Ishikawa (cell line): ENCODE results near the gene MINPP1.

ENCODE experiments used
- CEBPB ChIP-seq: IDR thresholded peaks from 2 replicates; pipeline ENCODE4 v1.6.1; 2012
- CREB1 ChIP-seq: IDR thresholded peaks from 2 replicates; pipeline ENCODE4 v1.6.1; 2012; ENCODE audit warnings: low read depth
- EGR1 ChIP-seq: IDR thresholded peaks from 2 replicates; pipeline ENCODE4 v1.6.1; 2012
- EP300 ChIP-seq: IDR thresholded peaks from 2 replicates; pipeline ENCODE4 v1.6.1; 2012; ENCODE audit warnings: borderline replicate concordance
- FOXM1 ChIP-seq: IDR thresholded peaks from 2 replicates; pipeline ENCODE4 v1.6.1; 2012; ENCODE audit warnings: low read depth, borderline replicate concordance
- NFIC ChIP-seq: IDR thresholded peaks from 2 replicates; pipeline ENCODE4 v1.6.1; 2012
- RAD21 ChIP-seq: IDR thresholded peaks from 2 replicates; pipeline ENCODE4 v1.6.1; 2012; ENCODE audit warnings: low read depth
- TAF1 ChIP-seq: IDR thresholded peaks from 2 replicates; pipeline ENCODE4 v1.6.1; 2012; ENCODE audit warnings: low read depth, mild to moderate bottlenecking
- TCF12 ChIP-seq: IDR thresholded peaks from 2 replicates; pipeline ENCODE4 v1.6.1; 2012; ENCODE audit warnings: low read depth
- TEAD4 ChIP-seq: IDR thresholded peaks from 2 replicates; pipeline ENCODE4 v1.6.1; 2012
- YY1 ChIP-seq: IDR thresholded peaks from 2 replicates; pipeline ENCODE4 v1.6.1; 2012; ENCODE audit warnings: low read depth
- ZBTB7A ChIP-seq: IDR thresholded peaks from 2 replicates; pipeline ENCODE4 v1.6.1; 2012; ENCODE audit warnings: low read depth
- TF ChIP-seq, protein P1 (sequence below): IDR thresholded peaks from 2 replicates; pipeline ENCODE4 v1.6.1; 2012
- TF ChIP-seq, protein P2 (sequence below): IDR thresholded peaks from 2 replicates; pipeline ENCODE4 v1.6.1; 2012
- TF ChIP-seq, protein P3 (sequence below): IDR thresholded peaks from 2 replicates; pipeline ENCODE4 v1.6.1; 2012; ENCODE audit warnings: low read depth, mild to moderate bottlenecking

MINPP1 gene

DNA sequence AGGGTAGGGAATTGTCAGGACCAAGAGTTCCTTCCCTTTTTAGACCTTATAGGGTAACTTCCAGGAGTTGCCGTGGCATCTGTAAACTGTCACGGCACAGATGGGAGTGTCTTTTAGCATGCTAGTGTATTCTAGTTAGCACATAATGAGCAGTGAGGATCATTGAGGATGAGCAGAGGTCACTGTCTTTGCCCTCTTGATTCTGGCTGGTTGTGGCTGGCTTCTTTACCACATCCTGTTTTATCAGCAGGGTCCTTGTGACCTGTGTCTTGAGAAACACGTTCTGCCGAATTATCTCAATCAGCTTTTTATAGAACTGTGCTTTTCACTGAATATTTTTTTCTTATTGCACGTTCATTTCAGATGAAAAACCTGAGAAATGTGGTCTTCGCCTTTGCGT lies 41.5 kb downstream of the MINPP1 start:
- no peak for TF ChIP-seq EP300
- TF ChIP-seq CEBPB: no peak

DNA sequence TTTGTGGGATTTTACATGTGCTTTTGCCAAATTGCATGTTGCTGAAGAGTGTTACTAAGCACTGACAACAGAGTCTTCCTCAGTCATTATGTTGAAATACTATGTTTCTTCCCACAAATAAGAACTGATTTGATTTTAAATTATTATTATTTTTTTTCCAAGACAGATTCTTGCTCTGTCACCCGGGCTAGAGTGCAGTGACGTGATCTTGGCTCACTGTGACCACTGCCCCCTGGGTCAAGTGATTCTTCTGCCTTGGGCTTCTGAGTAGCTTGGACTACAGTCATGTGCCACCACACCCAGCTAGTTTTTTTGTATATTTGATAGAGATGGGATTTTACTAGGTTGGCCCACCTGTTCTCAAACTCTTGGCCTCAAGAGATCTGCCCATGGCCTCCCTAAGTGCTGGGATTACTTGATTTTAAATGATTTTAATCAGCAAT lies 42.3 kb downstream of the MINPP1 start:
- no peak for TF ChIP-seq TCF12

DNA sequence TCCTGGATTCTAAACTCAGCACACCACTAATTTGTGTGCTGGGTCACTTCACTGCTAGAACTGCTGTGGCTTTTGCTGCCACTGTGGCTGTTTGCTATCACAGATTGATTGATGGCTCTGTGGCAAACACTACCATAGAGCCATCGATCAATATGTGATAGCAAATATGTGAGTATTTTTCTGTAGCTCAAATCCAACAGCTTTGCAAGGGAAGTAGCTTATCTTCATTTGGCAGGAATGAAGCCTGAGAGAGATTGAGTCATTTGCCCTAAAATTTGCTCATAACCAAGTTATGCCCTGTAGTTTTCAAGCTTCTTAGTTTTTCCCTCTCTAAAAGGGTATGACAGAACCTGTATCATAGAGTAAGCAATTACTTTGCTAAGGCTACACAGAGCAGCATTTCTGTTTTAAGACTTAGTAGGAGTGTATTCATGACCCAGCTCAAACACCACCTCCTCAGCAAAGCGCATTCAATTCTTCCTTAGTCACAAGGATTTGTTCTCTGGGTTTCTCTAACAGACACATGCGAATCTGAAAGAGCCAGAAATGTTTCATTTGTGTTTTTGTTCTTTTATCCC lies 43.1 kb downstream of the MINPP1 start:
- TF ChIP-seq RAD21 (no peak), CREB1 (no peak), EP300 (no peak), CEBPB (no peak), TEAD4 (no peak), TCF12 (no peak), NFIC (no peak), TAF1 (no peak), FOXM1 (no peak), ZBTB7A (no peak), EGR1 (no peak), YY1 (no peak)
- TF ChIP-seq, protein P1, sequence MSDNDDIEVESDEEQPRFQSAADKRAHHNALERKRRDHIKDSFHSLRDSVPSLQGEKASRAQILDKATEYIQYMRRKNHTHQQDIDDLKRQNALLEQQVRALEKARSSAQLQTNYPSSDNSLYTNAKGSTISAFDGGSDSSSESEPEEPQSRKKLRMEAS: no peak
- TF ChIP-seq, protein P2, sequence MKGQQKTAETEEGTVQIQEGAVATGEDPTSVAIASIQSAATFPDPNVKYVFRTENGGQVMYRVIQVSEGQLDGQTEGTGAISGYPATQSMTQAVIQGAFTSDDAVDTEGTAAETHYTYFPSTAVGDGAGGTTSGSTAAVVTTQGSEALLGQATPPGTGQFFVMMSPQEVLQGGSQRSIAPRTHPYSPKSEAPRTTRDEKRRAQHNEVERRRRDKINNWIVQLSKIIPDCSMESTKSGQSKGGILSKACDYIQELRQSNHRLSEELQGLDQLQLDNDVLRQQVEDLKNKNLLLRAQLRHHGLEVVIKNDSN: no peak
- TF ChIP-seq, protein P3, sequence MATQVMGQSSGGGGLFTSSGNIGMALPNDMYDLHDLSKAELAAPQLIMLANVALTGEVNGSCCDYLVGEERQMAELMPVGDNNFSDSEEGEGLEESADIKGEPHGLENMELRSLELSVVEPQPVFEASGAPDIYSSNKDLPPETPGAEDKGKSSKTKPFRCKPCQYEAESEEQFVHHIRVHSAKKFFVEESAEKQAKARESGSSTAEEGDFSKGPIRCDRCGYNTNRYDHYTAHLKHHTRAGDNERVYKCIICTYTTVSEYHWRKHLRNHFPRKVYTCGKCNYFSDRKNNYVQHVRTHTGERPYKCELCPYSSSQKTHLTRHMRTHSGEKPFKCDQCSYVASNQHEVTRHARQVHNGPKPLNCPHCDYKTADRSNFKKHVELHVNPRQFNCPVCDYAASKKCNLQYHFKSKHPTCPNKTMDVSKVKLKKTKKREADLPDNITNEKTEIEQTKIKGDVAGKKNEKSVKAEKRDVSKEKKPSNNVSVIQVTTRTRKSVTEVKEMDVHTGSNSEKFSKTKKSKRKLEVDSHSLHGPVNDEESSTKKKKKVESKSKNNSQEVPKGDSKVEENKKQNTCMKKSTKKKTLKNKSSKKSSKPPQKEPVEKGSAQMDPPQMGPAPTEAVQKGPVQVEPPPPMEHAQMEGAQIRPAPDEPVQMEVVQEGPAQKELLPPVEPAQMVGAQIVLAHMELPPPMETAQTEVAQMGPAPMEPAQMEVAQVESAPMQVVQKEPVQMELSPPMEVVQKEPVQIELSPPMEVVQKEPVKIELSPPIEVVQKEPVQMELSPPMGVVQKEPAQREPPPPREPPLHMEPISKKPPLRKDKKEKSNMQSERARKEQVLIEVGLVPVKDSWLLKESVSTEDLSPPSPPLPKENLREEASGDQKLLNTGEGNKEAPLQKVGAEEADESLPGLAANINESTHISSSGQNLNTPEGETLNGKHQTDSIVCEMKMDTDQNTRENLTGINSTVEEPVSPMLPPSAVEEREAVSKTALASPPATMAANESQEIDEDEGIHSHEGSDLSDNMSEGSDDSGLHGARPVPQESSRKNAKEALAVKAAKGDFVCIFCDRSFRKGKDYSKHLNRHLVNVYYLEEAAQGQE: no peak

DNA sequence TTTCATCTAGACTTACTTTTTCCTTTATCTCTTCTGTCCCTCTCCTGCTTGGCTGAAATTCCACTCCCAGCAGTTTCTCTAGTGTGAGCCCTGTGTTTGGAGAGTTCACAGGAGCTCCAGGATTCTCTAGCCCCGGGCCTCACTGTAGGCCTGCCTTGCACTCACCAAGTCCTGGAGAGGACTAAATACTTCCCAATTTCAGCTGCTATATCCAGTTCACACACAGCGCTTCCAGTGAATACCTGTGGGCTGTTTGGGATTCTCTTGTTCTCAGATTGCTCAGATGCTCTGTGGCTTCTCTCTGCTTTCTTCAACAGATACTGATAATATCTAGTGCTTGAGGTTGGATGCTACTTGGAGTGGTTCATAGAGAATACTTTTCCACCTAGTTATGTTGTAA lies 46.0 kb downstream of the MINPP1 start:
- no peak for TF ChIP-seq RAD21
- TF ChIP-seq CREB1: no peak
- no peak for TF ChIP-seq YY1

DNA sequence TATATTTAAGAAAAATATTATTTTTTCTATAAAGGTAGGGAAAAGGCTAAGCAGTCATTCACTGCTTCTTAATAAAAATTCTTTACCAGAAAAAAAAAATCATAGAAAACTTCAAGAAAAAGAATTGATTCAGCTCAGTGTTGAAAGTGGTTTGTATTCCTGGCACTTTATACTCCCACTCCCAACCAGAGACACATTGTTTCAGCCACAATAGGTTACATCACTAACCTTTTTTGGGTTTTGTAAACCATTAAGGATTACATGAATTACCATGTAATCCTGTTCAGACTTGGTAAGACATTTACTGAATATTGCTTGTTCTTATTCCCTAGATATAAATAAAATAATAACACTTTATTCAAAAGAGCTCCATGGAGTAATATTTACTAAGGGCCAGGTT lies 46.6 kb downstream of the MINPP1 start:
- TF ChIP-seq, protein P3: no peak
- TF ChIP-seq EP300 (no peak), ZBTB7A (no peak), NFIC (no peak), CEBPB (no peak), RAD21 (no peak), YY1 (no peak), EGR1 (no peak), CREB1 (no peak), TEAD4 (no peak), FOXM1 (no peak), TAF1 (no peak), TCF12 (no peak)
- TF ChIP-seq, protein P2: no peak
- TF ChIP-seq, protein P1: no peak

DNA sequence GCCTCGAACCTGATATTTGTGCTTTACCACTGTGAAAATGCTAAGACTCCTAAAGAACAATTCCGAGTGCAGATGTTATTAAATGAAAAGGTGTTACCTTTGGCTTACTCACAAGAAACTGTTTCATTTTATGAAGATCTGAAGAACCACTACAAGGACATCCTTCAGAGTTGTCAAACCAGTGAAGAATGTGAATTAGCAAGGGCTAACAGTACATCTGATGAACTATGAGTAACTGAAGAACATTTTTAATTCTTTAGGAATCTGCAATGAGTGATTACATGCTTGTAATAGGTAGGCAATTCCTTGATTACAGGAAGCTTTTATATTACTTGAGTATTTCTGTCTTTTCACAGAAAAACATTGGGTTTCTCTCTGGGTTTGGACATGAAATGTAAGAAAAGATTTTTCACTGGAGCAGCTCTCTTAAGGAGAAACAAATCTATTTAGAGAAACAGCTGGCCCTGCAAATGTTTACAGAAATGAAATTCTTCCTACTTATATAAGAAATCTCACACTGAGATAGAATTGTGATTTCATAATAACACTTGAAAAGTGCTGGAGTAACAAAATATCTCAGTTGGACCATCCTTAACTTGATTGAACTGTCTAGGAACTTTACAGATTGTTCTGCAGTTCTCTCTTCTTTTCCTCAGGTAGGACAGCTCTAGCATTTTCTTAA lies 47.7 kb downstream of the MINPP1 start:
- TF ChIP-seq TEAD4 (no peak), RAD21 (no peak)
- TF ChIP-seq, protein P3: no peak
